ENCODE data around the gene HTR6.

DNA sequence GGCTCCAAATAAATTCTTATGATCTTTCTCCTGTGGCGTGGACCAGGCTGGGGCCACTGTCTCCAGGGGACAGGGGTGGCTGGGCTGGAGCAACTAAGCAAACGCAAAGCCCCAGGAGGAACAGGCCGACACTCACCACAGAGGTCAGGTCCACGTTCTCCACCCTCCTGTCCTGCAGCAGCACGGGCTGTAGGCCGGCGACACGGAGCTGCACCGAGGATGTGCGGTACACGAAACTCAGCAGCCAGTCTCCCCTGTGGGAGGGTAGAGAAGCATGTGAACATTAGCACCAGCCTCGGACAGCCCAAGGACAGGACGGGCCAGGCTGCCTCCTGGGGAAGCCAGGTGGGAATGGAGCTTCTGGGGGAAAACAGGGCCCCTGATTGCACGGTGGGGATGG, 29.6 kb downstream of the HTR6 start:
- TF ChIP-seq POLR2A (IDR thresholded peaks at IDR 0.05), result no peak
- TF ChIP-seq, protein P1, sequence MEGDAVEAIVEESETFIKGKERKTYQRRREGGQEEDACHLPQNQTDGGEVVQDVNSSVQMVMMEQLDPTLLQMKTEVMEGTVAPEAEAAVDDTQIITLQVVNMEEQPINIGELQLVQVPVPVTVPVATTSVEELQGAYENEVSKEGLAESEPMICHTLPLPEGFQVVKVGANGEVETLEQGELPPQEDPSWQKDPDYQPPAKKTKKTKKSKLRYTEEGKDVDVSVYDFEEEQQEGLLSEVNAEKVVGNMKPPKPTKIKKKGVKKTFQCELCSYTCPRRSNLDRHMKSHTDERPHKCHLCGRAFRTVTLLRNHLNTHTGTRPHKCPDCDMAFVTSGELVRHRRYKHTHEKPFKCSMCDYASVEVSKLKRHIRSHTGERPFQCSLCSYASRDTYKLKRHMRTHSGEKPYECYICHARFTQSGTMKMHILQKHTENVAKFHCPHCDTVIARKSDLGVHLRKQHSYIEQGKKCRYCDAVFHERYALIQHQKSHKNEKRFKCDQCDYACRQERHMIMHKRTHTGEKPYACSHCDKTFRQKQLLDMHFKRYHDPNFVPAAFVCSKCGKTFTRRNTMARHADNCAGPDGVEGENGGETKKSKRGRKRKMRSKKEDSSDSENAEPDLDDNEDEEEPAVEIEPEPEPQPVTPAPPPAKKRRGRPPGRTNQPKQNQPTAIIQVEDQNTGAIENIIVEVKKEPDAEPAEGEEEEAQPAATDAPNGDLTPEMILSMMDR (IDR thresholded peaks at IDR 0.05), result no peak
- TF ChIP-seq EP300 (IDR thresholded peaks at IDR 0.05), result no peak

All from tibial nerve (tissue), 4 donors.